Measurements from ENCODE around the gene MBTD1. TPM values are rescaled to one million over a fixed set of nuclear protein-coding genes. Genes with fewer than 3 reads are reported as not detected.
A peak's percentile ranks its signal among the peaks of the same experiment; 100 is the strongest.

Gene MBTD1
- total and polyA plus RNA-seq, 9 of the 15 experiments (the other 6 are each of a cell fraction or from before 2014, with no cell fraction given): 2.1 to 26.3 (median 13.3) TPM

DNA sequence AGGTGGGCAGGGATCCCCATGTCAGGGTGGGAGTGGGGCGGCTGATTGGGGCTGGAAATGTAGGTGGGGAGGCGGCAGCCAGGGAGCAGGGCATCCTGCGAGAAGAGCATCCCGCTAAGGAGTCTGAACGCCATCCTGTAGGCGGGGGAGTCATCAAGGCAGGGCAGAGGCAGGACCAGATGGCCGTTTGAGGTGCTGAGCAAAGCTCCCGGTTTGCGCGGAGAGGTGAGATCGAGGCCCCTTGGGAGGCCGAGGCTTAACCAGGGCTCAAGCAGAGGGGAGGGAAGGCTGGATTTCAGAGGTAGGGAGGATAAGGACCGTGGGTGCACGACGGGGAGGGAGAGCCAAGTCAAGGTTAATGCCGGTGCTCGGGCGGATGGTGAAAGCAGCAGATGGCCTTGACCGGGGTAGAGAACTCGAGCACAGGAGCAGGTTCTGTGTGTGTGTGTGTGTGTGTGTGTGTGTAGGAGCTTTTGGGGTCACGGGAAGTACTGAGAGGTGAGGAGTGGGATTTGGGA lies 94.1 kb downstream of the MBTD1 start (continued):
- no peak for TF ChIP-seq SMARCB1 (IDR thresholded peaks at IDR 0.05; ENCODE audit: insufficient read length, low read depth)
- TF ChIP-seq, protein P1, sequence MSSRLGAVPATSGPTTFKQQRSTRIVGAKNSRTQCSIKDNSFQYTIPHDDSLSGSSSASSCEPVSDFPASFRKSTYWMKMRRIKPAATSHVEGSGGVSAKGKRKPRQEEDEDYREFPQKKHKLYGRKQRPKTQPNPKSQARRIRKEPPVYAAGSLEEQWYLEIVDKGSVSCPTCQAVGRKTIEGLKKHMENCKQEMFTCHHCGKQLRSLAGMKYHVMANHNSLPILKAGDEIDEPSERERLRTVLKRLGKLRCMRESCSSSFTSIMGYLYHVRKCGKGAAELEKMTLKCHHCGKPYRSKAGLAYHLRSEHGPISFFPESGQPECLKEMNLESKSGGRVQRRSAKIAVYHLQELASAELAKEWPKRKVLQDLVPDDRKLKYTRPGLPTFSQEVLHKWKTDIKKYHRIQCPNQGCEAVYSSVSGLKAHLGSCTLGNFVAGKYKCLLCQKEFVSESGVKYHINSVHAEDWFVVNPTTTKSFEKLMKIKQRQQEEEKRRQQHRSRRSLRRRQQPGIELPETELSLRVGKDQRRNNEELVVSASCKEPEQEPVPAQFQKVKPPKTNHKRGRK (tag; IDR thresholded peaks at IDR 0.05): no peak
- TF ChIP-seq SREBF1 (IDR thresholded peaks at IDR 0.05; ENCODE audit: borderline replicate concordance, low read depth, low read length): no peak
- no peak for TF ChIP-seq MAX (CRISPR knock-in tag; IDR thresholded peaks at IDR 0.05)
- no peak for TF ChIP-seq PATZ1 (CRISPR knock-in tag; IDR thresholded peaks at IDR 0.05; ENCODE audit: borderline replicate concordance)
- TF ChIP-seq GTF2A2 (tag; IDR thresholded peaks at IDR 0.05): no peak
- TF ChIP-seq ZNF212 (CRISPR knock-in tag; IDR thresholded peaks at IDR 0.05): no peak
- TF ChIP-seq ZNF3 (CRISPR knock-in tag; IDR thresholded peaks at IDR 0.05): no peak
- TF ChIP-seq POLR2A (conservative IDR thresholded peaks at IDR 0.05): peak; percentile 87
- TF ChIP-seq CCAR2 (IDR thresholded peaks at IDR 0.05; ENCODE audit: low read depth, low read length): no peak
- TF ChIP-seq ATF1 (CRISPR knock-in tag; IDR thresholded peaks at IDR 0.05): no peak
- TF ChIP-seq ATF1 (tag; IDR thresholded peaks at IDR 0.05): no peak
- peak; percentile 69; the same call in 1 of the 2 replicates for TF ChIP-seq THRB (CRISPR knock-in tag; conservative IDR thresholded peaks at IDR 0.05)
- TF ChIP-seq TARDBP (IDR thresholded peaks at IDR 0.05): no peak
- TF ChIP-seq FOXJ2 (tag; IDR thresholded peaks at IDR 0.05): no peak
- no peak; the same call in 1 of the 2 replicates for TF ChIP-seq DNMT1 (IDR thresholded peaks at IDR 0.05)
- TF ChIP-seq ZNF507 (tag; conservative IDR thresholded peaks at IDR 0.05): no peak
- no peak for TF ChIP-seq TCF7 (IDR thresholded peaks at IDR 0.05; ENCODE audit: borderline replicate concordance)
- no peak for TF ChIP-seq WHSC1 (IDR thresholded peaks at IDR 0.05; ENCODE audit: low read length)
- TF ChIP-seq ZNF174 (CRISPR knock-in tag; IDR thresholded peaks at IDR 0.05): no peak
- no peak for TF ChIP-seq ZNF780A (CRISPR knock-in tag; IDR thresholded peaks at IDR 0.05)
- no peak for TF ChIP-seq TBL1XR1 (IDR thresholded peaks at IDR 0.05; ENCODE audit: low read length in 2 of 2)
- TF ChIP-seq ZNF75A (CRISPR knock-in tag; IDR thresholded peaks at IDR 0.05): no peak
- TF ChIP-seq TCF7L2 (IDR thresholded peaks at IDR 0.05; ENCODE audit: low read depth, low read length): no peak
- no peak for TF ChIP-seq HNRNPK (IDR thresholded peaks at IDR 0.05; ENCODE audit: low read depth, low read length, poor library complexity, severe bottlenecking)
- TF ChIP-seq PHTF2 (CRISPR knock-in tag; IDR thresholded peaks at IDR 0.05): no peak
- no peak for TF ChIP-seq ATF7 (IDR thresholded peaks at IDR 0.05)
- TF ChIP-seq MTA2 (IDR thresholded peaks at IDR 0.05; ENCODE audit: low read depth): 0 out of 2 replicates have a peak, but pooled peaks have one; percentile 9
- peak; percentile 62 for TF ChIP-seq BRD9 (IDR thresholded peaks at IDR 0.05; ENCODE audit: low read depth, partially characterized antibody)
